Activated B cell treated with CpG ODN at 0.5 μM for 24 hours (primary cell): ENCODE data around the gene RASL12. TPM values are rescaled to one million over a fixed set of nuclear protein-coding genes. Genes with fewer than 3 reads are reported as not detected.
"Not testable (repeated sequence)": the region's sequence is repeated elsewhere in the genome, so short reads cannot be mapped to it uniquely, and the experiment has no call there.

Experiments
- ATAC-seq: fragments of 200-7000 bp; cut with Tn5 transposase; one replicate; pipeline ENCODE4 v1.10.0; 2021; ENCODE audit warnings: low read depth, mild to moderate bottlenecking, moderate library complexity
- CTCF ChIA-PET: fragments of 350-600 bp; sonication (Branson Sonifier 250); formaldehyde crosslinking; loops from one replicate; lab custom pipeline; 2021; ENCODE audit warnings: antibody characterized with exemption; lab: Charles Lee
- POLR2A ChIA-PET: fragments of 350-600 bp; sonication (Branson Sonifier 250); formaldehyde crosslinking; loops from one replicate; lab custom pipeline; 2021; ENCODE audit warnings: antibody characterized with exemption; lab: Charles Lee
- DNase-seq: peaks from one replicate; pipeline ENCODE4 v3.0.0; 2022
- H3K27ac Mint-ChIP-seq: one replicate; pipeline ENCODE4 v1.8.0; 2020; ENCODE audit warnings: mixed read lengths
- H3K27me3 Mint-ChIP-seq: one replicate; pipeline ENCODE4 v1.8.0; 2021; ENCODE audit warnings: mixed read lengths
- H3K36me3 Mint-ChIP-seq: one replicate; pipeline ENCODE4 v1.8.0; 2021; ENCODE audit warnings: low read depth, mixed read lengths
- H3K4me1 Mint-ChIP-seq: one replicate; pipeline ENCODE4 v1.8.0; 2021; ENCODE audit warnings: mixed read lengths
- H3K4me3 Mint-ChIP-seq: one replicate; pipeline ENCODE4 v1.8.0; 2020; ENCODE audit warnings: mild to moderate bottlenecking, mixed read lengths
- H3K9me3 Mint-ChIP-seq: one replicate; pipeline ENCODE4 v1.8.0; 2020; ENCODE audit warnings: mixed read lengths
- intact Hi-C: fragments of 100-400 bp; cut with micrococcal nuclease; formaldehyde crosslinking; loops from one replicate; pipeline ENCODE4 v1.15.1; 2024
- total RNA-seq: library from RNA; stranded (reverse); gene quantifications from 2 replicates; pipeline ENCODE4 v1.2.3, GENCODE V29; 2022
- TF ChIP-seq, protein P1 (sequence below): fragments of 200-600 bp; IDR thresholded peaks from one replicate; pipeline ENCODE4 v1.8.0; 2022; ENCODE audit warnings: antibody characterized with exemption, mild to moderate bottlenecking

RASL12 gene
- total RNA-seq, 1 donor from 2014 or later, result not detected

DNA sequence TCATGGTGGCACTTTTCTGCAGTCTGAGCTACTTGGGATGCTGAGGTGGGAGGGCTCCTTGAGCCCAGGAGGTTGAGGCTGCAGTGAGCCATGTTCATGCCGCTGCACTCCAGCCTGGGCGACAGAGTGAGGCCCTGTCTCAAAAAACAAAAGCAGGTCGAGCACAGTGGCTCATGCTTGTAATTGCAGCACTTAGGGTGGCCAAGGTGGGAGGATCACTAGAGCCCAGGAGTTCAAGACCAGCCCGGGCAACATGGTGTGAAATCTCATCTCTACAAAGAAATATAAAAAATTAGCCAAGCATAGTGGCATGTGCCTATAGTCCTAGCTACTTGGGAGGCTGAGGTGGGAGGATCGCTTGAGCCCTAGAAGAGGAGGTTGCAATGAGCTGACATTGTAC, 37.2 kb upstream of the RASL12 start:
- TF ChIP-seq, protein P1, sequence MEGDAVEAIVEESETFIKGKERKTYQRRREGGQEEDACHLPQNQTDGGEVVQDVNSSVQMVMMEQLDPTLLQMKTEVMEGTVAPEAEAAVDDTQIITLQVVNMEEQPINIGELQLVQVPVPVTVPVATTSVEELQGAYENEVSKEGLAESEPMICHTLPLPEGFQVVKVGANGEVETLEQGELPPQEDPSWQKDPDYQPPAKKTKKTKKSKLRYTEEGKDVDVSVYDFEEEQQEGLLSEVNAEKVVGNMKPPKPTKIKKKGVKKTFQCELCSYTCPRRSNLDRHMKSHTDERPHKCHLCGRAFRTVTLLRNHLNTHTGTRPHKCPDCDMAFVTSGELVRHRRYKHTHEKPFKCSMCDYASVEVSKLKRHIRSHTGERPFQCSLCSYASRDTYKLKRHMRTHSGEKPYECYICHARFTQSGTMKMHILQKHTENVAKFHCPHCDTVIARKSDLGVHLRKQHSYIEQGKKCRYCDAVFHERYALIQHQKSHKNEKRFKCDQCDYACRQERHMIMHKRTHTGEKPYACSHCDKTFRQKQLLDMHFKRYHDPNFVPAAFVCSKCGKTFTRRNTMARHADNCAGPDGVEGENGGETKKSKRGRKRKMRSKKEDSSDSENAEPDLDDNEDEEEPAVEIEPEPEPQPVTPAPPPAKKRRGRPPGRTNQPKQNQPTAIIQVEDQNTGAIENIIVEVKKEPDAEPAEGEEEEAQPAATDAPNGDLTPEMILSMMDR, result no peak
- Mint-ChIP-seq H3K9me3 (no peaks in the 10 kb centered on the region), H3K27me3 (no peaks in the 10 kb centered on the region), H3K36me3 (peaks cover 51% of the 10 kb centered on the region), H3K4me1 (no peaks in the 10 kb centered on the region), H3K27ac (no peak overlapping the region), H3K4me3 (no peak overlapping the region)
- CTCF ChIA-PET, result no interaction called here
- POLR2A ChIA-PET, result no interaction called here
- no peak for DNase-seq
- ATAC-seq, result no peak
- intact Hi-C loops, result no loop called here

DNA sequence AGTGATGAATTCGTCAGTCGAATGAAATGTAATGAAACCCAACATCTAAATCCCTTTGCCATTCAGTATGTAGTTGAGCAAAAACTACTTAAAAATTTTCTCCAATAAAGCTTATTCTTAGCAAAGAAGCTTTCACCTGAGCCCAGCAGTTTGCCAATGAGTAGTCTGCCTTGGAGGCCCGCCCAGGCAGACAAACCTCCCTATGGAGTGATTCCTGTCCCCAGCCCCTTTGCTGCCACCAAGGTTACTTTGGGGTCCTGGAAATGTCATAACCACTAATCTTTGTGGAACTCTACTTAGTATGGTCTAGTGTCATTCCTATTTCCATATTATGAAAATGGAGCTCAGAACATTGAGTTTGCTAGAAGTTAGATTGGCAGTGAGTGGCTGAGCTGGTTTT, 35.1 kb upstream of the RASL12 start:
- ChIA-PET POLR2A (no interaction called here), CTCF (no interaction called here)
- TF ChIP-seq, protein P1, result no peak
- H3K27me3 Mint-ChIP-seq, result no peaks in the 10 kb centered on the region
- H3K4me1 Mint-ChIP-seq, result no peaks in the 10 kb centered on the region
- H3K4me3 Mint-ChIP-seq, result no peak overlapping the region
- DNase-seq, result no peak
- H3K36me3 Mint-ChIP-seq, result peaks cover 63% of the 10 kb centered on the region
- no peak overlapping the region for H3K27ac Mint-ChIP-seq
- intact Hi-C loops, result no loop called here
- no peaks in the 10 kb centered on the region for H3K9me3 Mint-ChIP-seq
- ATAC-seq, result no peak

DNA sequence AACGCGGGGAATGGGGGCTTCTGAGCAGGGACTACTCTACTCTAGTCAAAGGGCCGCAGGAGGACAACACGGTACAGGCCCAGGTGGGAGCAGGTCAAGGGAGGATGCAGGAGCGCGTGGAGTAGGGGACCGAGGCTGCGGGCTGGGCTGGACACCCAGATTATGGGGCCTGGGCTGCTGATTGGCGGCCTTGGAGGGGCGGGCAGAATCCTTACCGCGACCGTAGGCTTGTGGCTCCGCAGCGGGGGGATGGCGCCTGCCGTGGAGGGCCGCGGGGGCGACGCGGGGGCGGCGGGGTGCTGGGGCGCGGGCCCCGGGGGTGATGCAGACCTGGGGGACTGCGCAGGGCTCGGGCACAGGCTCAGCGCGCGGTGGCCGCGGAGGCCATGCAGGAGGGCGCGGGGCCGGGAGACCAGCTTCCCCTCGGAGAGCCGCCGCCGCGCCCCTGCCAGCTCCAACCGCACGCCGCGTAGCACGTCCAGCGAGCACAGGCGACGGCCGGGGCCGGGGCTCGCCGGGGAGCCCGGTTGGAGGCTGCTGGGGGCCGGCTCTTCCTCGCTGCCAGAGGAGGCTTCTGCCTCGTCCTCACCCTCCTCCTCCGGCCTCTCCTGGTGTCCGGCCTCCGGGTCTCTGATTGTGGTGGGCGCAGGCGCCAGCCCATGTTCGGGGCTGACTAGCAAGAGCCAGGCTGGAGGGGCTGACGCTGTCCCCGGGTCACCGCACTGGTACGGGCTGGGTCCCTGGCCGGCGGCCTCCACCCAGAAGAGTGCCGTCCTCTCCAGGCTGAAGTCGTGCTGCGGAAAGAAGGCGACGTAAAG, 34.3 kb upstream of the RASL12 start:
- Mint-ChIP-seq H3K36me3 (peaks cover 68% of the 10 kb centered on the region), H3K9me3 (no peaks in the 10 kb centered on the region), H3K4me3 (no peak overlapping the region), H3K4me1 (no peaks in the 10 kb centered on the region), H3K27ac (no peak overlapping the region), H3K27me3 (no peaks in the 10 kb centered on the region)
- ATAC-seq (no peak), DNase-seq (no peak)
- intact Hi-C loops, result loop anchor here (2.0 kb wide), 1 partner anchor 69 kb away; no protein-coding TSS in a partner anchor
- ChIA-PET POLR2A (no interaction called here), CTCF (interaction anchor here (0.8 to 1.2 kb wide), 2 partner anchors 47 to 50 kb away, joined by 3 to 4 read pairs; no protein-coding TSS in a partner anchor)
- TF ChIP-seq, protein P1, result no peak

DNA sequence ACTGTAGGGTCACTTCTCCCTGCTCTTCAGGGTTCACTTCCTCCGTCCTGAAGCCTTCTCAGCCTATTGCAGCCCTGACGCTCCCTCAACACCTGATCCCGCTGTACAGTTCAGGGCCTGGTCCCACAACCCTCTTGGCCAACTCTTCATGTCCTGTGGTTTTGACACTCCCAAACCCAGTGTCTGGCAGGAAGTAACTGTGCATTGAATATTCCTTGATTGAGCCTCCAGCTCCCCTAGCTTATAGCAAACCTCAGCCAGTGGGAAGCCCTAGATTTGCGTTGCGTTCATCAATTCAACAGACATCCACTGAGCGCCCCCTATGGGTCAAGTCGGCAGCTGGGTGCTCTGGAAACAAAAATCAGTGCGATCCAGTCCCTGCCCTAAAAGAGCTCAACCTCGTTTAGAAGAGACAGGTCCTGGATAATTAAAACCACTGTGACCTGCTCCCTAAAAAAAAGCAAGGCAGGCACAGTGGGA, 33.7 kb upstream of the RASL12 start:
- POLR2A ChIA-PET, result no interaction called here
- CTCF ChIA-PET, result interaction anchor here (0.8 to 1.2 kb wide), 2 partner anchors 46 to 49 kb away, joined by 3 to 4 read pairs; no protein-coding TSS in a partner anchor
- TF ChIP-seq, protein P1, result no peak
- no peaks in the 10 kb centered on the region for H3K9me3 Mint-ChIP-seq
- DNase-seq (no peak), ATAC-seq (no peak)
- no peaks in the 10 kb centered on the region for H3K27me3 Mint-ChIP-seq
- intact Hi-C loops, result loop anchor here (2.0 kb wide), 1 partner anchor 69 kb away; no protein-coding TSS in a partner anchor
- no peak overlapping the region for H3K4me3 Mint-ChIP-seq
- H3K36me3 Mint-ChIP-seq, result peaks cover 71% of the 10 kb centered on the region
- no peaks in the 10 kb centered on the region for H3K4me1 Mint-ChIP-seq
- no peak overlapping the region for H3K27ac Mint-ChIP-seq

DNA sequence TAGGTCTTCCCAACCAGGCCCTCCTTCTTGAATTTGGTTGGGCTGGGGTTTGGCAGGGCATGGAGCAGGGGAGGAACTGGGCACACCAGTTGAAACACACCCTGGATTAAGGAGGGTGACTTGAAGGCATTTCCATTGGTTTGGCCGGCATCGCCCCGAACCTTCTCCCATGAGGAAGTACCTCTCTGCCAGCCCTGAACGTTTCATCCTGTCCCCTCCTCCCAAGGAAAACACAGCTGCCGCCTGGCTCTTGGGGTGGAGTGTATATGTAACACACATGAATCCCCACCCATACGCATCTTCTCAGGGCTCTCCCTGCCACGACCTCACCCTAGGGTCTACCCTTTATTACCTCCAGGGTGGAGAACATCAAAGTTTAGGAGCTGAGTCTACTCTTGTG, 32.7 kb upstream of the RASL12 start:
- no peak for ATAC-seq
- POLR2A ChIA-PET, result no interaction called here
- CTCF ChIA-PET, result no interaction called here

DNA sequence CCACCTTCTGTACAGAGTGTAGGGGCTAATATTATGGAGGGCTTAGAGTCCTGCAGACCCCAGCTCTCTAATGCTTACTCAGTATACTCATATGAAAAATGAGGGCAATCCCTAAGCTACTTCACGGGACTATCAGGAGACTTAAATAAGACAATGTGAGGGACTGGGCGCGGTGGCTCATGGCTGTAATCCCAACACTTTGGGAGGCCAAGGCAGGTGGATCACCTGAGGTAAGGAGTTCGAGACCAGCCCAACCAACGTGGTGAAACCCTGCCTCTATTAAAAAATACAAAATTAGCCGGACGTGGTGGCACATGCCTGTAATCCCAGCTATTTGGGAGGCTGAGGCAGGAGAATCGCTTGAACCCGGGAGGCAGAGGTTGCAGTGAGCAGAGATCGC, 32.0 kb upstream of the RASL12 start:
- POLR2A ChIA-PET, H3K4me3 Mint-ChIP-seq: not testable (repeated sequence)
- H3K36me3 Mint-ChIP-seq, result peaks cover 56% of the 10 kb centered on the region

More for the DNA sequence above, 32.7 kb upstream of the RASL12 start:
- H3K9me3 Mint-ChIP-seq, result no peaks in the 10 kb centered on the region
- no peak for DNase-seq
- intact Hi-C loops, result loop anchor here (2.0 kb wide), 1 partner anchor 68 kb away; no protein-coding TSS in a partner anchor
- no peaks in the 10 kb centered on the region for H3K4me1 Mint-ChIP-seq
- no peak overlapping the region for H3K4me3 Mint-ChIP-seq
- no peaks in the 10 kb centered on the region for H3K27me3 Mint-ChIP-seq
- H3K27ac Mint-ChIP-seq, result no peak overlapping the region
- H3K36me3 Mint-ChIP-seq, result peaks cover 62% of the 10 kb centered on the region
- TF ChIP-seq, protein P1, result no peak

More for the DNA sequence above, 32.0 kb upstream of the RASL12 start:
- CTCF ChIA-PET, H3K9me3 Mint-ChIP-seq, DNase-seq, H3K4me1 Mint-ChIP-seq, H3K27me3 Mint-ChIP-seq, ATAC-seq, H3K27ac Mint-ChIP-seq: not testable (repeated sequence)
- intact Hi-C loops, result loop anchor here (2.0 kb wide), 1 partner anchor 67 kb away; no protein-coding TSS in a partner anchor
